CD14-positive monocyte (primary cell): ENCODE data around the gene CDK6. TPM values are rescaled to one million over a fixed set of nuclear protein-coding genes. Genes with fewer than 3 reads are reported as not detected.

Experiments used
- DNase-seq, 3 donors: peaks; one replicate each; pipeline ENCODE4 v3.0.0-alpha.2; 2011 to 2022
- H2AFZ ChIP-seq: 2 replicates; pipeline ENCODE4 v1.6.0; 2012; ENCODE audit warnings: mild to moderate bottlenecking, low read depth, low read length, inconsistent platforms; ENCODE audit not compliant: insufficient read depth, poor library complexity, severe bottlenecking
- H3K27ac ChIP-seq, 2 donors: 1 replicate in 1 of 2; 2 replicates in 1 of 2; pipeline ENCODE4 v1.5.1; 2012 to 2013; ENCODE audit warnings: low read length in 2 of 2, control low read depth in 1 of 2, inconsistent platforms in 1 of 2, low read depth in 1 of 2, mild to moderate bottlenecking in 1 of 2
- H3K27me3 ChIP-seq, 2 donors: one replicate each; pipeline versions ENCODE4 v1.6.0 to v1.6.1; 2011 to 2013; ENCODE audit warnings: low read length in 2 of 2; ENCODE audit not compliant: control insufficient read depth in 2 of 2, insufficient read depth in 2 of 2
- H3K36me3 ChIP-seq, 2 donors: replicated peaks in 1 of 2; 1 replicate in 1 of 2; 2 replicates in 1 of 2; pipeline versions ENCODE4 v1.5.1 to v1.6.1; 2012 to 2013; ENCODE audit warnings: low read length in 2 of 2, control low read depth in 1 of 2, inconsistent platforms in 1 of 2, mild to moderate bottlenecking in 1 of 2; ENCODE audit not compliant: insufficient read depth in 2 of 2, control insufficient read depth in 1 of 2
- H3K4me1 ChIP-seq, 2 donors: 1 replicate in 1 of 2; 2 replicates in 1 of 2; pipeline versions ENCODE4 v1.5.1 to v1.6.1; 2012 to 2013; ENCODE audit warnings: low read length in 2 of 2, control low read depth in 1 of 2, inconsistent platforms in 1 of 2, mild to moderate bottlenecking in 1 of 2, moderate library complexity in 1 of 2; ENCODE audit not compliant: insufficient read depth in 2 of 2, control insufficient read depth in 1 of 2
- H3K4me2 ChIP-seq: replicated peaks from 2 replicates; pipeline ENCODE3; 2012; ENCODE audit warnings: low read length, moderate library complexity, mild to moderate bottlenecking; ENCODE audit not compliant: poor library complexity, severe bottlenecking; ENCODE audit errors: extremely low read depth
- H3K4me3 ChIP-seq, 3 experiments: fragments of 200-600 bp in 1 of 3; sonication (generic) in 1 of 3; replicated peaks in 1 of 3; 1 replicate in 2 of 3; 2 replicates in 1 of 3; pipeline ENCODE4 v1.5.1; 2011 to 2013; ENCODE audit warnings: low read length in 3 of 3, mild to moderate bottlenecking in 3 of 3, control low read depth in 2 of 3, low read depth in 2 of 3, inconsistent platforms in 1 of 3, moderate library complexity in 1 of 3
- H3K79me2 ChIP-seq: 2 replicates; pipeline ENCODE4 v1.6.0; 2012; ENCODE audit warnings: mild to moderate bottlenecking, control low read depth, inconsistent platforms, low read length, moderate library complexity; ENCODE audit not compliant: insufficient read depth
- H3K9ac ChIP-seq: 2 replicates; pipeline ENCODE4 v1.6.0; 2017; ENCODE audit warnings: low read length, mild to moderate bottlenecking; ENCODE audit not compliant: insufficient read depth, poor library complexity, severe bottlenecking
- H3K9me3 ChIP-seq, 2 donors: replicated peaks in 1 of 2; 1 replicate in 1 of 2; 2 replicates in 1 of 2; pipeline versions ENCODE4 v1.5.1 to v1.6.1; 2012 to 2013; ENCODE audit warnings: low read length in 2 of 2, control low read depth in 1 of 2; ENCODE audit not compliant: control insufficient read depth in 1 of 2, insufficient read depth in 1 of 2
- H4K20me1 ChIP-seq: 2 replicates; pipeline ENCODE4 v1.6.0; 2012; ENCODE audit warnings: mild to moderate bottlenecking, low read length, control low read depth, moderate library complexity; ENCODE audit not compliant: insufficient read depth
- H3K27ac Mint-ChIP-seq, 7 donors: one replicate each; pipeline ENCODE4 v1.8.0; 2020; ENCODE audit warnings: mild to moderate bottlenecking in 7 of 7, mixed read lengths in 7 of 7, moderate library complexity in 6 of 7, inconsistent platforms in 2 of 7
- H3K27me3 Mint-ChIP-seq, 3 donors: one replicate each; pipeline ENCODE4 v1.8.0; 2021 to 2022; ENCODE audit warnings: low read depth in 3 of 3, mild to moderate bottlenecking in 3 of 3, mixed read lengths in 3 of 3, moderate library complexity in 3 of 3, inconsistent platforms in 1 of 3
- H3K36me3 Mint-ChIP-seq, 2 donors: one replicate each; pipeline ENCODE4 v1.8.0; 2020; ENCODE audit warnings: mixed read lengths in 2 of 2, inconsistent platforms in 1 of 2, mild to moderate bottlenecking in 1 of 2
- H3K4me1 Mint-ChIP-seq: one replicate; pipeline ENCODE4 v1.8.0; 2020; ENCODE audit warnings: mild to moderate bottlenecking, mixed read lengths
- H3K4me3 Mint-ChIP-seq, 2 donors: one replicate each; pipeline ENCODE4 v1.8.0; 2020; ENCODE audit warnings: mild to moderate bottlenecking in 2 of 2, mixed read lengths in 2 of 2, moderate library complexity in 1 of 2
- H3K9me3 Mint-ChIP-seq, 7 donors: one replicate each; pipeline ENCODE4 v1.8.0; 2020 to 2022; ENCODE audit warnings: mixed read lengths in 7 of 7, mild to moderate bottlenecking in 6 of 7, moderate library complexity in 6 of 7, inconsistent platforms in 2 of 7
- whole genome bisulfite sequencing: methylation state at CpG from one replicate; pipeline ENCODE4 v1.1.5; 2013; ENCODE audit warnings: missing lambda C conversion rate; ENCODE audit not compliant: insufficient coverage; 5-methylcytosine and 5-hydroxymethylcytosine counted together
- intact Hi-C, 2 donors: fragments of 100-400 bp; cut with micrococcal nuclease; formaldehyde crosslinking; loops; one replicate each; pipeline versions ENCODE4 v1.15.0 to v1.15.1; 2023
- polyA plus RNA-seq, 3 donors: library from polyadenylated mRNA; depleted of rRNA in 1 of 3; unstranded in 2 of 3; stranded (reverse) in 1 of 3; fragments of 300-500 nt in 2 of 3; fragments of >200 nt in 1 of 3; fragmentation: Illumina TruSeq in 2 of 3; gene quantifications; 1 replicate in 2 of 3; 2 replicates in 1 of 3; pipeline ENCODE4 v1.2.3, GENCODE V29; 2012 to 2021
- TF ChIP-seq, protein P1 (sequence below): fragments of 200-600 bp; IDR thresholded peaks from one replicate; pipeline ENCODE4 v1.8.0; 2022; ENCODE audit warnings: antibody characterized with exemption, mild to moderate bottlenecking

Gene CDK6
- polyA plus RNA-seq, 3 donors: 3.4 to 4.3 (median 3.8) TPM

DNA sequence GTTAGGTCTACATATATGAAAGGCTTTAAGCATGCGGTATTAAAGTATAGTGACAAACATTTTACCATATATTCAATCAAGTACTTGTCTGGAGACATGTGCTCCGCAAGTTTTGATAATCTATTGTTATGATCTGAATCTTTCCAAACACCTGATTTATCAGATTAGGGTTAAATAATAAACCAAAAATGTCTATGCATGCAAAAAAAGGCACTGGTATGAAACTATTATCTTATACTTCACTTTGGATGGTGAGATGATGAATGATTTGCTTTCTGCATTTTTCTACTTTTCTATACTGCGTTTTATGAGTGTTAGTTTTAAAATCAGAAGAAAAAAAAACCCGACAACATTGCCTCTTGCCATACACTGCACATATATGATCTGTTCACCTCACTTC is 208.4 kb downstream of the CDK6 start:
- Histone ChIP-seq H3K36me3 (no peaks in the 10 kb centered on the region), H4K20me1 (no peaks in the 10 kb centered on the region), H3K4me1 (peaks cover 6 to 21% of the 10 kb centered on the region in 2 donors), H2AFZ (no peak overlapping the region), H3K9me3 (no peaks in the 10 kb centered on the region), H3K4me3 (no peak overlapping the region), H3K4me2 (no peak overlapping the region), H3K79me2 (peaks cover 11% of the 10 kb centered on the region), H3K27me3 (no peaks in the 10 kb centered on the region), H3K27ac (no peak overlapping the region), H3K9ac (no peak overlapping the region)
- H3K27ac Mint-ChIP-seq: no peak overlapping the region
- WGBS: no CpG with 5 or more reads among the region's 4 CpGs
- H3K36me3 Mint-ChIP-seq: peaks cover 2 to 7% of the 10 kb centered on the region in 2 donors
- H3K9me3 Mint-ChIP-seq: peaks cover 0 to 9% (median 5%) of the 10 kb centered on the region in 7 donors
- H3K4me1 Mint-ChIP-seq: peaks cover 27% of the 10 kb centered on the region
- TF ChIP-seq, protein P1, sequence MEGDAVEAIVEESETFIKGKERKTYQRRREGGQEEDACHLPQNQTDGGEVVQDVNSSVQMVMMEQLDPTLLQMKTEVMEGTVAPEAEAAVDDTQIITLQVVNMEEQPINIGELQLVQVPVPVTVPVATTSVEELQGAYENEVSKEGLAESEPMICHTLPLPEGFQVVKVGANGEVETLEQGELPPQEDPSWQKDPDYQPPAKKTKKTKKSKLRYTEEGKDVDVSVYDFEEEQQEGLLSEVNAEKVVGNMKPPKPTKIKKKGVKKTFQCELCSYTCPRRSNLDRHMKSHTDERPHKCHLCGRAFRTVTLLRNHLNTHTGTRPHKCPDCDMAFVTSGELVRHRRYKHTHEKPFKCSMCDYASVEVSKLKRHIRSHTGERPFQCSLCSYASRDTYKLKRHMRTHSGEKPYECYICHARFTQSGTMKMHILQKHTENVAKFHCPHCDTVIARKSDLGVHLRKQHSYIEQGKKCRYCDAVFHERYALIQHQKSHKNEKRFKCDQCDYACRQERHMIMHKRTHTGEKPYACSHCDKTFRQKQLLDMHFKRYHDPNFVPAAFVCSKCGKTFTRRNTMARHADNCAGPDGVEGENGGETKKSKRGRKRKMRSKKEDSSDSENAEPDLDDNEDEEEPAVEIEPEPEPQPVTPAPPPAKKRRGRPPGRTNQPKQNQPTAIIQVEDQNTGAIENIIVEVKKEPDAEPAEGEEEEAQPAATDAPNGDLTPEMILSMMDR: no peak
- no peak overlapping the region for H3K4me3 Mint-ChIP-seq
- DNase-seq: no peak
- H3K27me3 Mint-ChIP-seq: no peaks in the 10 kb centered on the region
- intact Hi-C loops: no loop called here

DNA sequence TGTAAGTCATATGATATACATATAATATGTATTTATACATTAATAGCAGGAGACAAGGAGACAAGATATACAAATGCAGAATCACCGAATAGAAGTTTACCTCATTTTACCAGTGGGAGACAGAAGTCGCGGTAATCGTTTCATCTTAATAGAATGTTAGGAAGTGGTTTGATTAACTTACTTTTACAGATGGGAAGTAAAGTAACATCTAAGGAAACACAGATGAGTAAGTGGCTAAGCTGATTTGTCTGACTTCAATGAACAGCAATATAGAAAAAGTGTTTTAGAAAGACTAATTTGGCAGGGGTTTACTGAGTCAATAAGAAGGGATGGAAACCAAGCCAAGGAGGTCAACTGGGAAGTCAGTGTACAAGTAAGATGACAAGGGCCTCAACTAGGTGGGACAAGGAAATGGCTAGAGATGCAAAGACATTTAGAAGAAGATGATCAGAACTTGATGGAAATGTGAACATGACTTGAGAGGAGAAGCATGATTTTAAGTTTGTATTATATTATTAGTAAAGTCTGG is 210.0 kb downstream of the CDK6 start:
- Histone ChIP-seq H3K79me2 (peaks cover 4% of the 10 kb centered on the region), H3K36me3 (no peaks in the 10 kb centered on the region), H3K4me2 (no peak overlapping the region), H3K4me1 (peaks cover 6 to 17% of the 10 kb centered on the region in 2 donors), H3K27ac (no peak overlapping the region), H3K27me3 (no peaks in the 10 kb centered on the region), H3K9ac (no peak overlapping the region), H3K4me3 (no peak overlapping the region), H2AFZ (no peak overlapping the region), H3K9me3 (no peaks in the 10 kb centered on the region), H4K20me1 (no peaks in the 10 kb centered on the region)
- intact Hi-C loops: no loop called here
- H3K9me3 Mint-ChIP-seq: peaks cover 0 to 9% (median 5%) of the 10 kb centered on the region in 7 donors
- peak overlapping the region in 1 of 7 donors; percentile 26 for H3K27ac Mint-ChIP-seq
- no peak overlapping the region for H3K4me3 Mint-ChIP-seq
- TF ChIP-seq, protein P1: no peak
- H3K36me3 Mint-ChIP-seq: peaks cover 2 to 10% of the 10 kb centered on the region in 2 donors
- no peak for DNase-seq
- H3K27me3 Mint-ChIP-seq: no peaks in the 10 kb centered on the region
- WGBS: 53% methylated on average over 3 of the region's 4 CpGs
- peaks cover 21% of the 10 kb centered on the region for H3K4me1 Mint-ChIP-seq
